ENCODE results near the gene TTC23. TPM values are rescaled to one million over a fixed set of nuclear protein-coding genes. Genes with fewer than 3 reads are reported as not detected.

TTC23 gene
- total and polyA plus RNA-seq, 2 donors (not counting 3 experiments of a cell fraction or from before 2014, with no cell fraction given): 4.1 to 27.3 TPM

DNA sequence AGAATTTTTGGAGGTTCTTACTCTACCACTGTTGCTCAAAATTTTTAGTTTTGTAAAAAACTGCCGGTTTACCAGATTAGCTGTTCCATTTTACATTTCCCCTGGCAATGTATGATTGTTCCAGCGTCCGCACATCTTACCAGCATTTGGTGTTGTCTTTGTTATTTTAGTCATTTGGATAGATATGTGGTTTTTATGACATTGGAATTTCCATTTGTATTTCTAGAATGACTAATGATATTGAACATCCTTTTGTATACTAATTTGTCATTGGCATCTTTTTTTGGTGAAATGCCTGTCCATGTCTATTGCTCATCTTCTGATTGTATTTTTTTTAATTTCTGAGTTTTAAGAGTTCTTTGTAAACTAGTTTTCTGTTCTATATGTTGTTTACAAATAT lies 30.4 kb upstream of the TTC23 start:
- CTCF ChIA-PET: interaction anchor here (1.1 to 10.7 kb wide), 3 partner anchors 17 to 476 kb away, joined by 3 to 223 read pairs (median 6); no protein-coding TSS in a partner anchor
- no peaks in the 10 kb centered on the region for H3K9me3 ChIP-seq (replicated peaks; ENCODE audit: control insufficient read depth, insufficient read depth, low read length)
- H3K36me3 ChIP-seq (ENCODE audit: control insufficient read depth in 2 of 2, extremely low read depth in 1 of 2, insufficient read depth in 2 of 2, low read length in 2 of 2): no peaks in the 10 kb centered on the region
- no peaks in the 10 kb centered on the region for H3K79me2 ChIP-seq (ENCODE audit: control insufficient read depth, insufficient read depth, low read length)
- peaks cover 15% of the 10 kb centered on the region for H3K4me1 ChIP-seq (ENCODE audit: control insufficient read depth, extremely low read depth, insufficient read depth, low read length)
- DNase-seq (ENCODE audit: low read depth, low spot score) (no peak), FAIRE-seq (no peak)
- TF ChIP-seq JUN (IDR thresholded peaks at IDR 0.05; ENCODE audit: borderline replicate concordance, insufficient read depth, insufficient read length, low read depth) (no peak), MYC (IDR thresholded peaks at IDR 0.05; ENCODE audit: low read depth, low read length) (no peak), GATA2 (IDR thresholded peaks at IDR 0.05; ENCODE audit: insufficient read depth, insufficient read length, low read depth, low read length) (no peak), POLR2A (IDR thresholded peaks at IDR 0.05; ENCODE audit: low read depth, low read length) (no peak), EZH2 (IDR thresholded peaks at IDR 0.05; ENCODE audit: borderline replicate concordance, low read depth, low read length, severe bottlenecking) (no peak), POLR2AphosphoS5 (IDR thresholded peaks at IDR 0.05; ENCODE audit: insufficient read depth, low read depth, low read length) (no peak), FOS (IDR thresholded peaks at IDR 0.05; ENCODE audit: borderline replicate concordance, insufficient read depth, low read length) (no peak)
- TF ChIP-seq, protein P1, sequence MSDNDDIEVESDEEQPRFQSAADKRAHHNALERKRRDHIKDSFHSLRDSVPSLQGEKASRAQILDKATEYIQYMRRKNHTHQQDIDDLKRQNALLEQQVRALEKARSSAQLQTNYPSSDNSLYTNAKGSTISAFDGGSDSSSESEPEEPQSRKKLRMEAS (IDR thresholded peaks at IDR 0.05; ENCODE audit: insufficient read depth, insufficient read length): no peak
- TF ChIP-seq, protein P2, sequence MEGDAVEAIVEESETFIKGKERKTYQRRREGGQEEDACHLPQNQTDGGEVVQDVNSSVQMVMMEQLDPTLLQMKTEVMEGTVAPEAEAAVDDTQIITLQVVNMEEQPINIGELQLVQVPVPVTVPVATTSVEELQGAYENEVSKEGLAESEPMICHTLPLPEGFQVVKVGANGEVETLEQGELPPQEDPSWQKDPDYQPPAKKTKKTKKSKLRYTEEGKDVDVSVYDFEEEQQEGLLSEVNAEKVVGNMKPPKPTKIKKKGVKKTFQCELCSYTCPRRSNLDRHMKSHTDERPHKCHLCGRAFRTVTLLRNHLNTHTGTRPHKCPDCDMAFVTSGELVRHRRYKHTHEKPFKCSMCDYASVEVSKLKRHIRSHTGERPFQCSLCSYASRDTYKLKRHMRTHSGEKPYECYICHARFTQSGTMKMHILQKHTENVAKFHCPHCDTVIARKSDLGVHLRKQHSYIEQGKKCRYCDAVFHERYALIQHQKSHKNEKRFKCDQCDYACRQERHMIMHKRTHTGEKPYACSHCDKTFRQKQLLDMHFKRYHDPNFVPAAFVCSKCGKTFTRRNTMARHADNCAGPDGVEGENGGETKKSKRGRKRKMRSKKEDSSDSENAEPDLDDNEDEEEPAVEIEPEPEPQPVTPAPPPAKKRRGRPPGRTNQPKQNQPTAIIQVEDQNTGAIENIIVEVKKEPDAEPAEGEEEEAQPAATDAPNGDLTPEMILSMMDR (IDR thresholded peaks at IDR 0.05; ENCODE audit: extremely low read depth in 1 of 2, insufficient read depth in 1 of 2, low read depth in 1 of 2, low read length in 2 of 2): no peak
- H3K9me1 ChIP-seq (replicated peaks; ENCODE audit: control insufficient read depth, extremely low read depth, insufficient read depth, low read length): no peaks in the 10 kb centered on the region
- no peak overlapping the region for H2AFZ ChIP-seq (ENCODE audit: low read depth, low read length)
- POLR2A ChIA-PET: no interaction called here
- H3K9ac ChIP-seq (replicated peaks; ENCODE audit: extremely low read depth, insufficient read depth, low read length): no peak overlapping the region
- H3K4me3 ChIP-seq (replicated peaks in 1 of 3; ENCODE audit: insufficient read depth in 1 of 3, low read depth in 1 of 3, low read length in 3 of 3): no peak overlapping the region
- H3K27ac ChIP-seq (ENCODE audit: insufficient read depth, low read depth, low read length): no peak overlapping the region
- H3K4me2 ChIP-seq (ENCODE audit: insufficient read depth, low read length): no peak overlapping the region
- BruUV-seq (replicated peaks): no TSS peak
- no peaks in the 10 kb centered on the region for H3K27me3 ChIP-seq (ENCODE audit: control insufficient read depth in 2 of 2, insufficient read depth in 2 of 2, low read length in 2 of 2)
- dilution Hi-C loops (cut with MboI; ENCODE audit: extremely low pct_ligation_motif_present, low sequenced_read_pairs) (loop anchor here (25.0 kb wide), 1 partner anchor 432 kb away; no protein-coding TSS in a partner anchor), intact Hi-C loops (cut with micrococcal nuclease) (no loop called here)
- no peaks in the 10 kb centered on the region for H4K20me1 ChIP-seq (replicated peaks; ENCODE audit: control insufficient read depth, extremely low read depth, insufficient read depth, low read length)

Data from endothelial cell of umbilical vein (primary cell).